Activated naive CD4-positive, alpha-beta T cell treated with Interleukin-2 at 50 U/mL for 16 hours (primary cell): ENCODE results near the gene SLC44A2.
"Not testable (repeated sequence)": the region's sequence is repeated elsewhere in the genome, so short reads cannot be mapped to it uniquely, and the experiment has no call there.

Source experiments
- DNase-seq: peaks from one replicate; pipeline ENCODE4 v3.0.0-alpha.2; 2020

Gene SLC44A2

DNA sequence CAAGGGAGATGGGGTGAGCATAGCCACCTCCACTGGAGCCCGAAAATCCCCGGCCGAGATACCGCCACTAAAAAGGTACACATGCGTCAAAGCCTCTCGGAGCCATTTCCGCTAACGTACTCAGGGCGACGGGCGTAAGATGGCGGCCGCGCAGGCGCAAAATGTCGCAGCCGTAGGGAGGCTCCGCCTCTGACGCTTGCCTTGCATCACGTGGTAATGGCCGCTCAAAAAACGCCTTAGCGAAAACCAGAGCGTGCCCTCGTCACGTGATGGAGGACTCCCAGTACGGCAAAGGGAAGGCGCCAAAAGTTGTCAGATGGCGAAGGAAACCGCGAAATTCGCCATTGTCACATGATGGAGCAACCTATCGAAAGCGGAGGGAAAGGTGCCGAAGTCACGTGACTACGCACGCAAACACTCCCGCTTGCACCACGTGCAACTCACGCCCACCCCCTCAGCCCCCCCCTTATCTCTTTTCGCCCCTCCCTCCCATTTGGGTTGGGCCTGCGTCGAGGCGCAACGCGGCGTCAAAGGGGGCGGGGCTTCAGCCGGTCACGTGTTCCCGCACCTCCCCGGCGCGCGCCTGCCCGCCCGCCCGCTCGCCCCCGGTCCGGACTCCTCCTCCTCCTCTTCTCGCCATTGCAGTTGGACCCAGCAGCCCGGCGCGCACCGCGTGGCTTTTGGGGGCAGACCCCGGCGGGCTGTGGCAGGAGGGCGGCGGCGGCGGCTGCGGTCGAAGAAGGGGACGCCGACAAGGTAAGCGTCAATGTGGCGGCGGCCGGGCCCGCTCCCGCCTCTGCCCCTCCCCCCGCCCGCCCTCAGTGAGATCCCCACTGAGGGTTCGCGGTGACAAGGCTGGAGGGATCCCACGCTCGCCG lies 28.6 kb downstream of the SLC44A2 start, which contains the start of gene ILF3:
TSS of gene ILF3 (plus strand) at position 615 of the 878 bp plus-strand sequence. CDS start 16,260 bp downstream, outside the sequence.
- DNase-seq, result peak; percentile 100

DNA sequence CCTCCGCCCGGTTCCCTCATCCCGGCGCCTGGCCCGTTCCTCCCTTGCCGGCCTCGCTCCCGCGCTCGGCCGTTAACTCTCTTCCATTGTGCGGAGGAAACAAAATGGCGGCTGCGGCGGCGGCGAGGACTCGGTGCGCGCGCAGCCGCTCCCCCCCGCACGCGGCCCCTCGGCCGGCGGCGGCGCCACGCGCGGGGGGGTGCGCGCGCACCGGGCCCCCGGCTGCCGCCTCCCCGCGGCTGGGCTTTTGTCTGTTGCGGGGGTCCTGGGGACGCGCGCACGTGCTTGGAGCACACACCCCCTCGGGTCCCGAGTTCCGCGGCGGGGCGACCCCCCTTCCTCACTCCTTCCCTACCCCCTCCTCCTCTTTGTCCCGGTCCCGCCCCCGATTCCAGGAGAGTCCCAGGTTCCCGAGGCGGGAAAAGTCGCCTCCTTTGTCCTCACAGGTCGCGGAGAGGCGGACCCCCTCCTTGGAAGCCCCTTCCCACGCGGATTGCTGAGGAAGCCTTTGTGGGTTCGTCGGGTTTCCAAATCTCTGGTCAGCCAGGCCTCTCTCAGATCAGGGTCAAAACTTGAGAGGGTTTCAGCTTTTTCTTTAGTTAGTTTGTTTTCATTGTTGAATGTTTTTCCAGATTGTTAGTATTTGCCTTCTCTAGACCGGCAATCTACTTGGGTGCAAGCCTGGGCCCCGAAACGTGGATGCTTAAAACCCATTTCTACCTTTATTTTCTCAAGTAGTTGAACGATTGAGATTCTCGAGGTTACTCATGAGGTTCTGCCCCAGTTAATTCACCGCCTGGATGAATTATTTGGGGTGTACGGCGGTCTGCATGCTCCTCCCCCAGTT lies 29.5 kb downstream of the SLC44A2 start:
- DNase-seq, result peak; percentile 68

DNA sequence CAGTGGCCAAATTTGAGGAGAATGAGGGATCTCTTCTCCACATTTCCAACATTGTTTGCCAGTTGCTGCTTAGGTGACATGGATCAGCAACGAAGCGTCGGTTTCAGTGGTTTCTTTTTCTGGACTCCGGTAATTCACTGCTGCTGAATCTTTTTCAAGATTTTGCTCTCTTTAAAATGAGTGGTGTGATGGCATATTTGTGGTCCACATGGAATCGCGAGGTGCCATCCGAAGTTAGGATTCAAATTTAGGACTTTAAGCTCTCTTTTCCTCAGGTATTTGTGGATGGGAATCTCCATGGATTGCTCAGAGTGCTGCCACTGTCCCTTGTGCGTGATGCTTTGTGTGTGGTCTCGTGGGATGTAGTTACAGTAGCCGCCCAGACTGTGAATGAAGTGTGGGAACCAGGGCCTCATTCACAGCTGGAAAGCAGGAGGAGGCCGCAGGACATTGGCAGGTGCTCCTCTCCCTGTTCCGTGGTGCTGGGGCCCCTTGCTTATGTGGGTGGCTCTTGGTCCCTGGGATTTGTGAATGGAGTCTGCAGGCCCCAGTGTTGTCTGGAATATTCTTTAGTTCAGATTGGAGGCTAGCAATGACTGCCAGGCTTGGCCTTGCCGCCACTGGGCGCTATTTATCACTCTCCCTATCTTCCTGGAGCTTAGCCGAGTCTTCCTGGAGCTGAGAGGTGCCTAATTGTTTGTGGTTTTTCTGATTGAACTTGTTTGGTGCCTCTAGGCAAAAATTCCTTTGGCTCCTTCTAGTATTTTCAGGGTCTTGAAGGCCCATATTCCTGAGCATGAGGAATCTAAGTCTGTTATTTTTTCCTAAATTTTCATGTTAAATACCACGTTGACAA lies 30.3 kb downstream of the SLC44A2 start:
- DNase-seq, result peak; percentile 16

DNA sequence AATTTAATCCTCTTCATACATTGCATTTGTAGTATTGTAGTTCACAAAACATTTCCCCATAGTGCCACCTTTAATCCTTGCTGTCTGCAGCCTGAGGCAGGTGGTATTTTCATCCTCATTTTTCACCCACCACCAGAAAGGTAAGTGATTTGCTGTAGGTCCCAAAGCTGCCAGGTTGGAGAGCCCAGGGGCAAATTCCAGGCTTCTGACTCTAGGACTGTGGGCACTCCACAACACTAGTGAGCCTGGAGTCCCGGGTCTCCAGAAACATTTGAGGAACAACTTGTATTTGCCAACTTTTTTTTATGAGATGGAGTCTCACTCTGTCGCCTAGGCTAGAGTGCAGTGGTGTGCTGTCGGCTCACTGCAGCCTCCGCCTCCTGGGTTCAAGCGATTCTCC lies 35.0 kb downstream of the SLC44A2 start:
- no peak for DNase-seq

DNA sequence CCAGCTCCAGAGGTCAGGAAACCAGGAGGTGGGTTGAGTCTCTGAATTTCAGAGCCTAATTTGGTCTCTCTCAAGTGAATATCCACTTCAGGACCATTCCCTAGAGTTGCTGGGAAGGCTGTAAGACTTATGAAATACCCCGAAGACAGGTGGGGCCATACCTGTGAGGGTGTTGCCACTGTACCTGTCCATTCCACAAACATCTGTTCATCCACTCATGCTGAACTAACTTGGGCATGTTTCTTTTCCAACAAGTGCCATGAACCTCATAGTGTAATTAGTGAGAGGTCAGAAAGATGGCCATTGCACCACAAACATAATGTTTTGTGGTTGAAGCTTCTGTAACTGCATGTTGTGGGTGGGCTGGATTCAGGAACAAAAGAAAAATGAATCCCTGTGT lies 36.6 kb downstream of the SLC44A2 start:
- DNase-seq, result no peak

DNA sequence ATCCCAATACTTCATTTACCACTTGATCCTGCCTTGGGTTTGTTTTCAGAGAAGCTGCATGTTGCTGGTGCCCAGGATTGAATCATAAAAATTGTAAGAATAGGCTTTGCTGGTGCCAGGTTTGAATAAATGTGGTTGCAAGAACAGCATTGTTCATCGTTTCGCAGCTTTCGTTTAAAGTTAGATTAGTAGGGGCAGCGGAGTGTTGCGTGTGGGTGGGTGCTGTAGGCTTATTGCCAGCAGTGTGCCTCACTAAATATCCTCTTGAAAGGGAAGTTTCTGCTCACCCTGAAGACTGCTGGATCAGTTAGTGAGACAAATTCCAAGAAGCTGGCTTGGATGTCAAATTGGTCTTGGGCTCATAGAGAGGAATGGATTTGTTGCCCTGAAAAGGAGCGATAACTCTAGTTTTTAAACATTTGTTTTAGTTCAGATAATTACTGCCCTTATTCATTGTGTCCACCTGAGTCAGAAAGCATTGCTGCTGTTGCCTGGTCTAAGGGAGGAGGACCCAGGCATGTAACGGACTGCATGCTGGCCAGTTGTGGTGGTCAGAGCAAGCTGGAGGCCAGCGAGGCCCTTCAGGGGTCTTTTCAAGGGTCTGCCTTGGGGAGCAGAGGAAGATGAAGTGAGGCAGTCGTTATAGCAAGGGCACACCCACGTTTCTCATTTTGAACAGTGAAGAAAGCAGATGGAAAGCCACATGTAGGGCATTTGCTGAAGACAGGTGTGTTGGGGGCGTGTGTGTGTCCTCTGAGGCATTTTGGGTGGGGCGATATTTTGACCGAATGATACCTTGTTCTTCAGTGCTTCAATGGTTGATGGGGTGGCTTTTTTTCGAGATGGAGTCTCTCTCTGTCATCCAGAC lies 37.3 kb downstream of the SLC44A2 start:
- peak; percentile 42 for DNase-seq

DNA sequence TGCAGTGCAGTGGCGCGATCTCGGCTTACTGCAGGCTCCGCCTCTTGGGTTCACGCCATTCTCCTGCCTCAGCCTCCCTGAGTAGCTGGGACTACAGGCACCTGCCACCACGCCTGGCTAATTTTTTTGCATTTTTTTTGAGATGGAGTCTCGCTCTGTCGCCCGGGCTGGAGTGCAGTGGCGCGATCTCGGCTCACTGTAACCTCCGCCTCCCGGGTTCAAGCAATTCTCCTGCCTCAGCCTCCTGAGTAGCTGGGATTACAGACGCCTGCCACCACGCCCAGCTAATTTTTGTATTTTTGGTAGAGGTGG lies 37.9 kb downstream of the SLC44A2 start:
- DNase-seq, result not testable (repeated sequence)

DNA sequence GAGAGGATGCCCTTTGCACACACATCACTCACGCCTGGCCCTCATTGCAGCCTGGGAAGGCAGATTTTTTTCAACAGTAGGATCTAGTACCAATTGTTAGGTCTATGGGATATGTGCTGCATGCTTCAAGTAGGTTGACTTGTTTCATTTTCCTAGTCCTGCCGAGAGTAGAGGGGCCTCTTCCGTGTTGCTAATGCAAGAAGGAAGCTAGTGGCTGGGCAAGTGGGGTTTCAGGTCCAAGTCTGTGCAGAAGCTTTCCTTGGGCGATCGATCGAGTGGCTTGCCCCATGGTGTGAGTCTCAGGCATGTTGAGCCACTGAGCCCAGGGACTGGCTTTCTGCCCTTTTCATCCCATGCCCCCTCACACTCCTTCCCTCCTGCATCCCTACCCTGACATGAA lies 42.5 kb downstream of the SLC44A2 start:
- DNase-seq, result no peak

DNA sequence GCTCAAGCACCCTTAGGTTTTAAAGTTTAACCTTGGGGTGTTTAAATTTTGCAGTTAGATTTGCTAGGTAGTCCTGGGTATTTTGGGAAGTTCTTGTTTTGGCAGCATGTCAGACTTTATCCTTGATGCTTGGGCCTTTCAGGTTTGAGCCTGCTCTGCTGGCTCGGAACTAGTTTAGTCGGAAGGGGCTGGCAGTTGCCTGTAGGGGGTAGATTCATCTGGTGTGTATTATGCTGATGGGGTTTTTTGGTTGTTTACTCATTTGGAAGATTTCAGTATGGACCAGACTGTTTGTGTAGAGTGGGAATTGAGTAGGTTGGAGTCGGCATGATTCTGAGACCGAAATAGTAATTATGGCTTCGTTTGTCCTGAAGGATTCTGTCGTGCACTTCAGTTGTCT lies 43.9 kb downstream of the SLC44A2 start:
- no peak for DNase-seq

DNA sequence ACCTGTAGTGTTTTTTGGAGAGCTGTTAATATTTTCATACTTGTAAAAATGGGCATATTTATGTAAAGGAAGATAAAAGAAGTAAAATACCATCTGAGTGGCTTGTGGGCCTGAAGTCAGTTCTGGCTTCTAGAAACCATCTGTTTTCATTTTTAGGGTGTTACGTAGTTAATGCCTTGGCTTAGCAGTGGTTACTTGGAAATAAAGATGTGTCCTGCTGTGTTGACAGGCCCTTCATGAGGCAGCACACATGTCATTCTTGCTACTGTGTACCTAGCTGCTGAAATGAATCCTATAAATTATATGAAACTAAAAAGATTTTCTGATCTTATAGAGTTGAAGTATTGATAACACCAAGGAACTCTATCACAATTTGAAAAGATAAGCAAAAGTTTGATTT lies 44.8 kb downstream of the SLC44A2 start:
- no peak for DNase-seq

DNA sequence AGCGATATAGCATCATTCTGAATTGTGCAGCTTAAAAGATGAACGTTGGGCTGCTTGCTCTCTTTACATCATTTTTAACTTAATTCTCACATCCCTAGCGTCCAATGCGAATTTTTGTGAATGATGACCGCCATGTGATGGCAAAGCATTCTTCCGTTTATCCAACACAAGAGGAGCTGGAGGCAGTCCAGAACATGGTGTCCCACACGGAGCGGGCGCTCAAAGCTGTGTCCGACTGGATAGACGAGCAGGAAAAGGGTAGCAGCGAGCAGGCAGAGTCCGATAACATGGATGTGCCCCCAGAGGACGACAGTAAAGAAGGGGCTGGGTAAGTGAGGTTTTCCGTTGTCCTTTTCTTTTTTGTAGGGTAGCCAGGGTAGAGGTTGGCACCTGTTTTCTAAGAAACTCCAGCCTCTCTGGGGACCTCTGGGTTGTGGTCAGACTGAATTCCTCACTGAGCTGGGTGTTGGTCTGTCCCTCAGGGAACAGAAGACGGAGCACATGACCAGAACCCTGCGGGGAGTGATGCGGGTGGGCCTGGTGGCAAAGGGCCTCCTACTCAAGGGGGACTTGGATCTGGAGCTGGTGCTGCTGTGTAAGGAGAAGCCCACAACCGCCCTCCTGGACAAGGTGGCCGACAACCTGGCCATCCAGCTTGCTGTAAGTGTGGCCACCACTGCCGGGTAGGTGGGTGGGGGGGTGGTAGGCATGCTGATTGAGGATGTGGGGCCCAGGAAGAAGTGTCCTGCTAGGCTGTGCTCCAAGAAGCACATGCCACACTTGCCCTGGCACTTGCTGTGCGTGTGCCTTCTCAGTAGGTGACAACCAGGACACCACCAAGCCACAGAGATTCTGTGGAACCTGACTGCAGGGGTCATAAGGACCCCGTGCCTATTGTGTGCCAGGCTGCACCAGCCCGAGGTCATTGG lies 45.8 kb downstream of the SLC44A2 start:
- no peak for DNase-seq

DNA sequence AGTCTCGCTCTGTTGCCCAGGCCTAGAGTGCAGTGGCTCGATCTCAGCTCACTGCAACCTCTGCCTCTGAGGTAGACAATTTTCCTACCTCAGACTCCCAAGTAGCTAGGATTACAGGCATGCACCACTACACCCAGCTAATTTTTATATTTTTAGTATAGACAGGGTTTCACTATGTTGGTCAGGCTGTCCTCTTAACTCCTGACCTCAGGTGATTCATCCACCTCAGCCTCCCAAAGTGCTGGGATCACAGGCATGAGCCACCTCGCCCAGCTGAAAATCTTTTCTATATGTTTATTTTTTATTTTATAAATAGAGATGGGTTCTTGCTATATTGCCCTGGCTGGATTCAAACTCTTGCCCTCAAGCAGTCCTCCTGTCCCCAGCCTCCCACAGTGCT lies 46.6 kb downstream of the SLC44A2 start:
- DNase-seq, result not testable (repeated sequence)

DNA sequence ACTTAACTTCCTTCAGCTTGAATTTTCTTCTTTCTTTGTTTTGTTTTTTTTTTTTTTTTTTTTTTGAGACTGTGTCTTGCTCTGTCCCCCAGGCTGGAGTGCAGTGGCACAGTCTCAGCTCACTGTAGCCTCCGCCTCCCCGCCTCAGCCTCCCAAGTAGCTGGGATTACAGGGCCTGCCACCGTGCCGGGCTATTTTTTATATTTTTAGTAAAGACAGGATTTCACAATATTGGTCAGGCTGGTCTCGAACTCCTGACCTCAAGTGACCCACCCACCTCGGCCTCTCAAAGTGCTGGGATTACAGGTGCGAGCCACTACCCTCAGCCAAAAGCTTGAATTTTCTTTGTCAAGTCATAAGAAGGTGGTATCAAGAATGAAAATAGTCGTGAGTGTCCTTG lies 49.9 kb downstream of the SLC44A2 start:
- not testable (repeated sequence) for DNase-seq

DNA sequence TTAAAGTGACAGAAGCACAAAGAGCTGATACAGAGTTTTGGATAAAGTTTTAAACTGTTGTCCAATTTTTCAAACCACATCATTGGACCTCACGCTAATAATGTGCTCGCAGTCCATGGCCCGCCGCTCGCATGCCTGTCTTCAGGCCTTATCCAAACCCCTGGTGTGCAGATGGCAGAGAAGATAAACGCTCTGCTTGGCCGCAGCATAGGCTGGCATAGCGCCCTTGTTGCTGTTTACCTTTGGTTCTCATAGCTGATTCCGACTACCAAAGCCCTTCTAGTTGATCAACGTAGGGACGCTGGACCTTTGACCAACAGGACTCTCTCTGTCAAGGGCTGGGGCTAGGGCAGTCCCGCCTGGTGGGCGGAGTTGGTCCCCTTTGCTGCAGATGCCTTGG lies 52.4 kb downstream of the SLC44A2 start:
- DNase-seq, result no peak

DNA sequence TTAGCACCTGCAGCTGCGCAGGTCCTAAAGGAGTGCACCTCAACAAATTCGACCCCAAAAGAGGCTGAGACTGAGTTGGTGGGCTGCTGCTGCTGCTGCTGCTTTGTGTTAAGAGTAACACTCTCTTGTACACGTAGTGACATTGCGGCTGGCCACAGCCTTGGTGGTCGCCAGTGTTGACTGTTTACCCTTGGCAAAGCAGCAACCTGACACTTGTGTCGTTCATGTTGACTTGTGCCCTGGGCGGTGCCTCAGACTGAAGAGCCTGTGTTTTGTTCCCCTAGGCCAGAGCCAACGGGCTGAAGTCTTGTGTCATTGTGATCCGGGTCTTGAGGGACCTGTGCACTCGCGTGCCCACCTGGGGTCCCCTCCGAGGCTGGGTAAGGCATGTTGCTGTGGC lies 53.5 kb downstream of the SLC44A2 start:
- DNase-seq, result no peak

DNA sequence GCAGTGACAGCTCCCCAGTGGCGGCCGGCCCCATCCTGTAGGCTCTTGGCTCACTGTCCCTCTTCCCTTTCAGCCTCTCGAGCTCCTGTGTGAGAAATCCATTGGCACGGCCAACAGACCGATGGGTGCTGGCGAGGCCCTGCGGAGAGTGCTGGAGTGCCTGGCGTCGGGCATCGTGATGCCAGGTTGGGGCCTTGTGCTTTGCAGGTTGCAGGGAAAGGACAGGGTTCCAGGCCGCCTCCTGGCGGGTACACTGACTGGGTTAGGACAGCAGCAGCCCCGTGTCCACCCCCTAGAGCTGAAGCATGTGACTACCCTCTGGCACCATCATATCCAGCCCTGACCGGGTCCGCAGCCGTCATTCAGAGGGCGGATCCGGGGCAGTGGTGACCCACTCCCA lies 54.4 kb downstream of the SLC44A2 start:
- no peak for DNase-seq

DNA sequence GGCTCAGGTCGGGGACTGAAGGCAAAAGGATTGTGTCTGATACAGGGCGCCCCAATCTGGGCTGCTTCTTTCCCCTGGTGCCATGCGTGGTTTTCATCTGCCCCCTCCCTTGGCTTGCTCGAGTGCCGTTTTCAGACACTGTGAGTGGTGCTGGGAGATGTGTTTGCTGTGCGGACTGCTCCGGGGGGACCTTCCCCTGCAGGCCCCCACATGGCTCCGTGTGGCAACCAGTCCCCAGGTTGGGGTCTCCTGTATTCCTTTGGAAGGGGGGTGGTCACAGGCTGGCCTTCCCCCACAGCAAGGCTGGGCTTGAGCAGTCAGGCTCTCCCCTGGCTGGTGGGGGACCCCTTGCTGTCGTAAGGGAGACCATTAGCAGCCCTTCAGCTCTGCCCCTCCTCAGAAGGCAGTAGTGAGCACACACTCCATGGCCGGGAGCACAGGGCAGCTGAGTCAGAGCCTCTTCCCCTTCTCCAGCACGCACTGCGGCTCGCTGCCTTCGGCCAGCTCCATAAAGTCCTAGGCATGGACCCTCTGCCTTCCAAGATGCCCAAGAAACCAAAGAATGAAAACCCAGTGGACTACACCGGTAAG lies 55.3 kb downstream of the SLC44A2 start:
- DNase-seq, result no peak

DNA sequence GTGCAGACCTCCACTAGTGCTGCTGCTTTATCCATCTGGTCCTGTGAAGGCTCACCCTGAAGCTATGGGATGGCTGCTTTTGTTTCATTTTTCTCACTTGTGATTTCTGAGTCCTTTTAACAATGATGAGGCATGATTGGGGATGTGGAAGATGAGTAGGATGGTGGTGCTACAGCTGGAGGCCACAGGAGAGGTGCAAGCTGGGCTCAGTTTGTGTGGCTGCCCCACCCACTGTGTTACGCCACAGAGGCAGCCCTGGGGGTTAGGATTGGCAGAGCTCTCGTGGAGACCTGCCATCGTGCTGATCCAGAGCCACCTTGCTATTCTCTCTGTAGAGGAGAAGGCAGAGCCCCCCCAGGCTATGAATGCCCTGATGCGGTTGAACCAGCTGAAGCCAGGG lies 56.3 kb downstream of the SLC44A2 start:
- no peak for DNase-seq

DNA sequence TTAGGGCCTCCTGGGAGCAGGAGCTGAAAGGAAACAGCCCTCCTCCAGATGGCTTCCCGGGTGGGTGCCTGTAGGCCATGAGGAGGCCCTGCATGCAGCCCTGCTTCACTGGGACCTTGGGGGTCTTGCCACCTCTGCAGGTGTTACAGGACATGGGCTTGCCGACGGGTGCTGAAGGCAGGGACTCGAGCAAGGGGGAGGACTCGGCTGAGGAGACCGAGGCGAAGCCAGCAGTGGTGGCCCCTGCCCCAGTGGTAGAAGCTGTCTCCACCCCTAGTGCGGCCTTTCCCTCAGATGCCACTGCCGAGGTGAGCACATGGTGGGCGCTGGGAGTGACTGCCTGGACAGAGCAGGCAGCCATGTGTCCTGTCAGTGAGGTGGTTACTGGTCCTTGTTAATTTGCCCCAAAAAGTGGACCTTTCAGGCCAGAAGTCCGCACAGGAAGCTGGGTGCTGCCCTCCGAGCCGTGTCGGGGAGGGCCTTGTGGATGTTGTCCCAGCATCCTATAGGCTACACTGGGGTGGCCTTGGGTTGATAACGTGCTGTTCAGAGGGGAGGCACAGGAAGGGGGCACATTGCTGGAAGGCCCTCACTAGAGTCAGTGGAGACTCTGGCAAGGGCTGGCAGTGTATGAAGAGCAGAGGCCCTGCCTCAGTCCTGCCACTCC lies 57.2 kb downstream of the SLC44A2 start:
- DNase-seq, result no peak

DNA sequence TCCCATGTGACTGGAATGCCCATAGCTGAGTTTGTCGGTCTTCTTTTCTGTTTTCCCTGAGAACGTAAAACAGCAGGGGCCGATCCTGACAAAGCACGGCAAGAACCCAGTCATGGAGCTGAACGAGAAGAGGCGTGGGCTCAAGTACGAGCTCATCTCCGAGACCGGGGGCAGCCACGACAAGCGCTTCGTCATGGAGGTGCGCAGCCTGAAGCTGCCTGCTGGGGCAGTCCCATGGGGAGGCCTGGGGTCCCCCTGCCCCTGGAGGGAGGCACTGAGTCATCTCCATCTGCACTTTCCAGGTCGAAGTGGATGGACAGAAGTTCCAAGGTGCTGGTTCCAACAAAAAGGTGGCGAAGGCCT lies 57.7 kb downstream of the SLC44A2 start:
- DNase-seq, result no peak
